ENCODE measurements around the gene CACNG3. TPM values are rescaled to one million over a fixed set of nuclear protein-coding genes. Genes with fewer than 3 reads are reported as not detected.

CACNG3 gene
- total RNA-seq, 1 experiment from 2014 or later = not detected

DNA sequence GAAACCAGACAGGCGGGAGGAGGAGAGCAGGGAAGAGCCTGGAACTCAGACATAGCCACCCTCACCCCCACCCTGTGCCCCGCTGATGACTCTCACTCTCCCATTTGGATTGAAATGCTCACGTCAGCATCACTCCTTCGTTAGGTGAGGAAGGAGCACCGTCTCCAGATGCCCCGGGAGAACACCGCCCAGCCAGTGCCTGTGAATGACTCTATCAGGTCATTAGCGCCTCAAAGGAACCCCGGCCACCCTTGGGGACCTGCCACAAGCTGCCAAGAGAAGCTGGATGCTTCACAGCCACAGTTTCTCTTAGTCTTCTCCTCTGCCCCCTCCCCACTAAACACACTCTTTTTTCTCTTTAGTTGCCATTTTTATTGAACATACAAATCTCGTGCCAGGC, 66.0 kb downstream of the CACNG3 start:
- H4K8ac ChIP-seq (replicated peaks; ENCODE audit: insufficient read length, low read depth, low read length) = no peak overlapping the region
- no peak overlapping the region for H2BK20ac ChIP-seq (ENCODE audit: low read depth, low read length, poor library complexity, severe bottlenecking)
- H3K4me1 ChIP-seq (ENCODE audit: insufficient read depth, low read length) = peaks cover 3% of the 10 kb centered on the region; the same call in 1 of the 2 replicates
- peak; percentile 47 for DNase-seq
- no peak overlapping the region for H4K5ac ChIP-seq (ENCODE audit: insufficient read length, low read depth, low read length)
- H3K23me2 ChIP-seq (ENCODE audit: insufficient read length, low read depth, low read length, poor library complexity, severe bottlenecking) = no peaks in the 10 kb centered on the region
- H3K4me3 Mint-ChIP-seq = no peak overlapping the region
- H3T11ph ChIP-seq (ENCODE audit: low read length) = no peak overlapping the region
- H3K4me1 Mint-ChIP-seq = peaks cover 17 to 27% of the 10 kb centered on the region in 2 experiments
- 0 out of 7 replicates have a peak, but pooled peaks cover 0 to 1% (median 0%) of the 10 kb centered on the region in 3 experiments for H3K36me3 Mint-ChIP-seq (ENCODE audit: insufficient read depth in 1 of 3, low read depth in 3 of 3)
- H2BK15ac ChIP-seq (ENCODE audit: low read depth, low read length) = no peak overlapping the region
- peaks cover 5% of the 10 kb centered on the region for H3K27me3 Mint-ChIP-seq (ENCODE audit: low read depth)
- no peaks in the 10 kb centered on the region for H3K79me1 ChIP-seq (ENCODE audit: insufficient read depth, low read depth, low read length, poor library complexity, severe bottlenecking)
- no peak overlapping the region for H3K9ac ChIP-seq (ENCODE audit: extremely low read depth, insufficient read length, low read length)
- H3K27me3 ChIP-seq (ENCODE audit: insufficient read depth, low read length) = no peaks in the 10 kb centered on the region
- H2BK5ac ChIP-seq (ENCODE audit: insufficient read length, low read length) = no peak overlapping the region
- TF ChIP-seq, protein P1, sequence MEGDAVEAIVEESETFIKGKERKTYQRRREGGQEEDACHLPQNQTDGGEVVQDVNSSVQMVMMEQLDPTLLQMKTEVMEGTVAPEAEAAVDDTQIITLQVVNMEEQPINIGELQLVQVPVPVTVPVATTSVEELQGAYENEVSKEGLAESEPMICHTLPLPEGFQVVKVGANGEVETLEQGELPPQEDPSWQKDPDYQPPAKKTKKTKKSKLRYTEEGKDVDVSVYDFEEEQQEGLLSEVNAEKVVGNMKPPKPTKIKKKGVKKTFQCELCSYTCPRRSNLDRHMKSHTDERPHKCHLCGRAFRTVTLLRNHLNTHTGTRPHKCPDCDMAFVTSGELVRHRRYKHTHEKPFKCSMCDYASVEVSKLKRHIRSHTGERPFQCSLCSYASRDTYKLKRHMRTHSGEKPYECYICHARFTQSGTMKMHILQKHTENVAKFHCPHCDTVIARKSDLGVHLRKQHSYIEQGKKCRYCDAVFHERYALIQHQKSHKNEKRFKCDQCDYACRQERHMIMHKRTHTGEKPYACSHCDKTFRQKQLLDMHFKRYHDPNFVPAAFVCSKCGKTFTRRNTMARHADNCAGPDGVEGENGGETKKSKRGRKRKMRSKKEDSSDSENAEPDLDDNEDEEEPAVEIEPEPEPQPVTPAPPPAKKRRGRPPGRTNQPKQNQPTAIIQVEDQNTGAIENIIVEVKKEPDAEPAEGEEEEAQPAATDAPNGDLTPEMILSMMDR (conservative IDR thresholded peaks at IDR 0.05) = no peak
- no peaks in the 10 kb centered on the region for H3K79me2 ChIP-seq (ENCODE audit: insufficient read depth, low read length)
- WGBS (ENCODE audit: extremely low coverage, insufficient read length, low lambda C conversion rate) = no CpG with 5 or more reads among the region's 10 CpGs
- no peak overlapping the region for H2AFZ ChIP-seq (ENCODE audit: low read length)
- H4K91ac ChIP-seq (ENCODE audit: insufficient read length, low read depth, low read length) = no peak overlapping the region
- H3K9me3 Mint-ChIP-seq = no peaks in the 10 kb centered on the region
- no peak overlapping the region for H3K56ac ChIP-seq (ENCODE audit: insufficient read length, low read depth, low read length)
- H4K20me1 ChIP-seq (ENCODE audit: control insufficient read depth, insufficient read depth, insufficient read length) = no peaks in the 10 kb centered on the region
- no peak overlapping the region for H3K4ac ChIP-seq (ENCODE audit: low read depth, low read length)
- no peak overlapping the region for H3K14ac ChIP-seq (ENCODE audit: insufficient read depth, low read length)
- H3K27ac Mint-ChIP-seq = no peak overlapping the region
- H3K23ac ChIP-seq (ENCODE audit: insufficient read length, low read depth, low read length) = no peak overlapping the region
- no peak overlapping the region for H2BK12ac ChIP-seq (ENCODE audit: insufficient read length, low read depth, low read length)
- no peaks in the 10 kb centered on the region for H3K9me3 ChIP-seq (ENCODE audit: control insufficient read depth, low read depth, low read length)
- H3K18ac ChIP-seq (ENCODE audit: insufficient read length, low read depth, low read length) = no peak overlapping the region
- H3K27ac ChIP-seq (ENCODE audit: insufficient read length, low read depth, low read length) = no peak overlapping the region
- no peak overlapping the region for H3K4me2 ChIP-seq (ENCODE audit: insufficient read depth, insufficient read length, low read length)
- H2BK120ac ChIP-seq (ENCODE audit: low read depth, low read length, poor library complexity, severe bottlenecking) = no peak overlapping the region
- H2AK5ac ChIP-seq (ENCODE audit: insufficient read length, low read length) = no peak overlapping the region
